ENCODE data around the gene EGLN1.

The EGLN1 gene

DNA sequence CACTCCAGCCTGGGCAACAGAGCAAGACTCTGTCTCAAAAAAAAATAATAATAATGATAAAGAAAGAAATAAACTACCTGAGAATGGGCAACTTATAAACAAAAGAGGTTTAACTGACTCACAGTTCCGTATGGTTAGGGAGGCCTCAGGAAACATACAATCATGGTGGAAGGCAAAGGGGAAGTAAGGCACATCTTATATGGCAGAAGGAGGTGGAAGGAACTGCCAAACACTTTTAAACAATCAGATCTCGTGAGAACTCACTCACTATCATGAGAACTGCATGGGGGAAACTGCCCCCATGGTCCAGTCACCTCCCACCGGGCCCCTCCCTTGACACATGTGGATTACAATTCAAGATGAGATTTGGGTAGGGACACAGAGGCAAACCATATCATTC lies 6.3 kb upstream of the EGLN1 start:
- TF ChIP-seq CTCF (IDR thresholded peaks at IDR 0.05) = no peak
- Mint-ChIP-seq H3K4me1 (peaks cover 10% of the 10 kb centered on the region), H3K9me3 (no peaks in the 10 kb centered on the region), H3K4me3 (no peak overlapping the region), H3K36me3 (ENCODE audit: low read depth) (no peaks in the 10 kb centered on the region), H3K27ac (no peak overlapping the region), H3K27me3 (ENCODE audit: low read depth, poor library complexity) (peaks cover 16% of the 10 kb centered on the region)
- DNase-seq = no peak

DNA sequence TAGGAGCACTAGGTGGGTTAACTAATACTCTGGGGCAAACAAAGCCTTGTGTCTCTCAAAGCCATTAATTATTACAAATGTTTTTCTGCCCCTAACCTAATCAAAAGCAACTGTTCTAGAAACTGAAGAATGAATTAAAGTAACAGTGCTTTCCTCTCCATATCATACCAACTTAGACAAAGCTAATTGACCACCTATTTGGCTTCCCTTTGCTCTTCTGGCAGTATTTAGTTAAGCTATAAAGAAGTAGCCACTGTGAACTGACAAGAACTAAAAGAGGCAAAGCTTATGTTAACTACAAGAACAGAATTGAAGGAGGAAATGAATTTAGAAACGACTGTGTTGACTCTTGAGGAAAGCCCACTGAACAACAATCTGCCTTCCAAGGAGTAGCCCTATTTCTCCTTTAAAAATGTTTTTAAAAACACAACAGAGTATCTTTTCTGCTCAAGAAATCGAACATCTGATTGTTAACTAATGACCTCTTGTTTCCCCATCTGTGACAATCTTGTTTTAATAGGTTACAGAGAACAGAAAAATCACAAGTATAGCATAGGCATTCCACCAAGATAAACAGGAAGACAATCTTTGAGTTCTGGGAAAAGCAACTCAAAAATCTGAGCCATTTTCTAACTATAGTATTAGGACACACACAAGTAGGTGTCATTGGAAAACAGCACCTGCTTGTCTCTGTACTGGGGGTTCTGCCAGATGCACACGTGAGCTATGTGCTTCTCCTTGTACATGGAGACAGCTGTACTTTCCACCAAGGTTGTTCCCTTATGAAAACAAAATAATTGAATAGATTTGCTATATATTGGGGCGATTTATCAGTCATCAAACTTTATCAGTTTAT lies 3.1 kb upstream of the EGLN1 start:
- peaks cover 20% of the 10 kb centered on the region for H3K4me1 Mint-ChIP-seq
- H3K4me3 Mint-ChIP-seq = no peak overlapping the region
- DNase-seq = no peak
- H3K27me3 Mint-ChIP-seq (ENCODE audit: low read depth, poor library complexity) = peaks cover 16% of the 10 kb centered on the region
- no peaks in the 10 kb centered on the region for H3K36me3 Mint-ChIP-seq (ENCODE audit: low read depth)
- TF ChIP-seq CTCF (IDR thresholded peaks at IDR 0.05) = no peak
- no peak overlapping the region for H3K27ac Mint-ChIP-seq
- no peaks in the 10 kb centered on the region for H3K9me3 Mint-ChIP-seq

DNA sequence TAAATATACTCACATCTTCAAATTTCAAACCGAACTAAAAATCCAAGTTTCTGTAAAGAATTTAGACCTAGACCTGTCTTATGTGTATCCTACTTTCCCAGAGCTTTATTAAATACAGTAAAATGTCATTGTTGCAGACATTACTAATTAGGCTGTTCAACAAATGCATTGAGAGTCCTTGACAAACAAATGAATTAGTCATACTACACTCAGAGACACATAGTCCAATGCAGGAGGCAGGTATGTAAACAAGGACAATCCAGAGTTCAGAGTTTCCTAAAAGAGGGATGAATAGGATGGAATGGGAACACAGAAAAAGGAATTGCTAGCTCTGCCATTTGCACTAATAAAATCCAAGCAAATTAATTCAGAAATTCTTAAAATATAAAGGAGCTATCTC lies 1.6 kb upstream of the EGLN1 start:
- H3K36me3 Mint-ChIP-seq (ENCODE audit: low read depth) = no peaks in the 10 kb centered on the region
- H3K4me1 Mint-ChIP-seq = peaks cover 35% of the 10 kb centered on the region
- TF ChIP-seq CTCF (IDR thresholded peaks at IDR 0.05) = no peak
- H3K27ac Mint-ChIP-seq = no peak overlapping the region
- H3K4me3 Mint-ChIP-seq = peak overlapping the region; percentile 91
- H3K27me3 Mint-ChIP-seq (ENCODE audit: low read depth, poor library complexity) = peaks cover 16% of the 10 kb centered on the region
- no peak for DNase-seq
- no peaks in the 10 kb centered on the region for H3K9me3 Mint-ChIP-seq

- peaks cover 43% of the 10 kb centered on the region for H3K4me1 Mint-ChIP-seq
- TF ChIP-seq CTCF (IDR thresholded peaks at IDR 0.05) = no peak
- H3K27ac Mint-ChIP-seq = peak overlapping the region; percentile 98
- peaks cover 13% of the 10 kb centered on the region for H3K27me3 Mint-ChIP-seq (ENCODE audit: low read depth, poor library complexity)
- no peaks in the 10 kb centered on the region for H3K36me3 Mint-ChIP-seq (ENCODE audit: low read depth)
- peak overlapping the region; percentile 91 for H3K4me3 Mint-ChIP-seq
- DNase-seq = no peak
- no peaks in the 10 kb centered on the region for H3K9me3 Mint-ChIP-seq
These were observed 767 bp upstream of the EGLN1 start for GRCh38 chr1:231422798-231423309.

DNA sequence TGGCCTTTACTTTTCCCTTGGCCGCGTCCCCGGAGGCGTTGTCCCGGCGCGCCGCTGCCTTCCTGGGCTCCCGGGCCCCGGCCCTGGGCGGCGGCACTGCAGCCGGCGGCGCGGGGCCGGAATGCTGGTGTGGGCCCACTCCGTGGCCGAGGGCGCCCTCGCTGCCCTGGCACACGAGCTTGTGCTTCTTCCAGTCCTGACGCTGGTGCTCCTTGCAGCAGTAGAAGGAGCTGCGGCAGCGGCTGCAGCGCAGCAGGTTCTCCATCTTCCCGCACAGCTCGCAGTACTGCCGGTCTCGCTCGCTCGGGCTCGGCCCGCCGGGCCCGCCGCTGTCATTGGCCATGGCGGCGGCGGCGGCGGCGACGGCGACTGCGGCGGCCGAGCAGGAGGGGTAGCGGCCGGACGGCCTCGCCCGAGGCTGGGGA lies 529 bp downstream of the EGLN1 start:
- H3K27ac Mint-ChIP-seq = no peak overlapping the region
- peaks cover 13% of the 10 kb centered on the region for H3K27me3 Mint-ChIP-seq (ENCODE audit: low read depth, poor library complexity)
- H3K4me1 Mint-ChIP-seq = peaks cover 56% of the 10 kb centered on the region
- peak; percentile 61 for DNase-seq
- TF ChIP-seq CTCF (IDR thresholded peaks at IDR 0.05) = no peak
- no peaks in the 10 kb centered on the region for H3K9me3 Mint-ChIP-seq
- peak overlapping the region; percentile 77 for H3K4me3 Mint-ChIP-seq
- peaks cover 5% of the 10 kb centered on the region for H3K36me3 Mint-ChIP-seq (ENCODE audit: low read depth)
